HG02759 (cell line): ENCODE results near the gene PDE6A.

Source experiments
- ATAC-seq: cut with Tn5 transposase; IDR thresholded peaks from one replicate; pipeline ENCODE4 v1.9.1; 2021; ENCODE audit warnings: mild to moderate bottlenecking, moderate library complexity; ENCODE audit not compliant: unreplicated experiment

The PDE6A gene

GRCh38 chr5:149820536-149821510 is 123.8 kb downstream of the PDE6A start:
- ATAC-seq: no peak

GRCh38 chr5:149820012-149820411 is 124.6 kb downstream of the PDE6A start:
- ATAC-seq: no peak

DNA sequence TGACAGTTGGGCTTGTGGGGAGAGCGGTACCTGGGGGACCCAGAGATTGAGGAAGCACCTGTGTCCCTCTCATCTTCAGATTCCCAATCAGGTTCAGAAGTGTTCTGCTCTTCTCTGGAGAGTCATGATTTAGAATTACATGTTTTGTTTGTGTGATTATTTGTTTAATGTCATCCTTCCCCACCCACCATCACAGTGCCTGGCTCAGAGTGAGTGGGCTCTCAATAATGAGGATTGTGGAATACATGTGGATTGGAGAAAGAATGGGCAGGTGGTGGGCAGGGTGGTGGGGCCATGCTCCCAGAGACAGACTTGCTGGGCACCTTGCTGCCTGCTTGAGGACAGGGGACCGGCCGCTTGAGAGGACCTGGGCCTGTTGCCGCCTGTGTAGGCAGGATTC is 126.5 kb downstream of the PDE6A start:
- ATAC-seq: no peak

DNA sequence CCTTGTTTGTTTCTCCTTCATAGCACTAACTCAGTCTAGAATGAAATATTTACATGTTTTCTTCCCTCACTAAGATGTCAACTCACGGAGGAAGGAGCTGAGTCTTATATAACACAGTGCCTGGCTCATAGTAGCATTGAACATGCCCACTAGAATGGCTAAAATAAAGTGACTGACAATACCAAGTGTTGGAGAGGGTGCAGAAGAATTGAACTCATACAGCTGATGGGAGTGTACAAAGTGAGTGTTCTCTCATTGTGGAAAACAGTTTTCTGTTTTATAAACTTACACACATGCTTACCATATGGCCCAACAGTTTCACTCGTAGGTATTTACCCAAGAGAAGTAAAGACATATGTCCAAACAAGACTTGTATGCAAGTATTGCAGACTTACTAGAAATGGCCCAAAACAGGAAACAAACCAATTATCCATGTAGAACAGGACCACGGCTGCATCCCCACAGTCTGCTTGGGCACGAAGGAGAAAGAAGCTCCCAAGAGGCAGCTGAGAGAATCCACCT is 127.0 kb downstream of the PDE6A start:
- no peak for ATAC-seq

DNA sequence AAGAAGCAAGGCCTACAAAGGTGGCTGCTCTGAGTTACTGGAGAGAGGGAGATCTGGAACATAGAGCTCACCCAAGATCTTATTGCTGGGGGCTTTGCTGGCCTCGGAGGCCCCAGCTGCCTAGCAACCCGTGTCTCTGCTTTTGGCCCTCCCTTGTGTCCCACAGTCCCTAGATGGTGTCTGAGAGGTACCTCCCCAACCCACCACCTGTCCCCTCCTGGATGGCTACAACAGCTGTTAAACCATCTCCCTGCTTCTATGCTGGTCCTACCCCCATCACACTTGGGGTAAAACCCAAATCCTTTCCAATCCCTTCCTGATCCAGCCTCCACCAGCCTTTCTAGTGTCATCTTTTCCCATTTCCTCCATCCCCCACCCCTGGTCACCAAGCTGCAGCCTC is 127.9 kb downstream of the PDE6A start:
- no peak for ATAC-seq

GRCh38 chr5:149811453-149811852 is 133.1 kb downstream of the PDE6A start:
- no peak for ATAC-seq

DNA sequence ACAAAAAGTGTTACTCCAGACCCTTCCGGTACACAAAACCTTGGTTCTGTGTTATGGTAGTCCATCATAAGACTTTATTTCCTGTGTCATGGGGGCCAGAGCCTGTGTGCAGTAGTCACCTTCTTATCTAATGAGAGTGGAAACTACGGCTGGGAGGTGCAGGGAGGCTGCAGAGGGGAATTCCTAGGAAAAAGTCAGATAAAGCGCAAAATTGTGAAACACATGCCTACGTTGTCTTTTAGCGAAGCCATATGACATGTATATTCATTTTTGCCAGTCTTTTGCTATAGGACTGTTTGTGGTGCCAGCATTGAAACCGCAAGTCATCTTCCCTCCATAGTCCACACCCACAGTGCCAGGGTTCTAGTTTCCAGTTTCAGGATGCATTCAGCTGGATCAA is 133.7 kb downstream of the PDE6A start:
- ATAC-seq: no peak

DNA sequence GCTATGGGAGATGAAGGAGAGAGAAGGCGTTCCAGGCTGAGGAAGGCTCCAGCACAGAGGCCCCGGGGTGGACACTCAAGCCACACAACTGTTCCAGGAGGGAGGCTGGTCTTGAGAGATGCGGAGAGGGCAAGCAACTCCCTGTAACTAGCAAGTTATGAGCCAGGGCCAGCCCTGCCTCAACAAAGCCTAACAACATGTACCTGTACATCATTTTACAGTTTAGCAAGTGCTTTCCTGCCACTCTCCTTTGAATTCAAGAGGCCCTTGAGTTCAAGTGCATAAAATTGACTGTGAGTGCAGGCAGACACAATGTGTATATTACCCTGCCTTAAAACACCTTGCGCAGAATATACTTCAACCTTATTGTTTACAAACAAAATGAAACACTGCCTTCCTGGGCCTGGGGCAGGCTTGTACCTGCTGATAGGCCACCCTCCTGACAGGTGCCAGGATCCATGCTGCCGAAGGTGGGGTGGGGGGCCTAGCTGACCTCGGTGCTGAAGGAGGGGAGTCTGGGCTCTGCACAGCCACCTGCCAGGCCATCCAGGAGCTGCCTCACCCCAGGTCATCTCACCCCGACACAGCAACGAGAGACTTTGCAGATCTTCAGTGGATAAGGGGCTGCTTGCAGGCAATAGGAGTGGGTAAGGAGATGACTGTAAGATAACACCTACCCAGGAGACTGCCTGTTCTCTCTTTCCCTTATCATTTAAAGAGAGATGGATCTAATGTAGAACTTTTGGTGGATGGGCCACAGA is 134.5 kb downstream of the PDE6A start:
- ATAC-seq: no peak

DNA sequence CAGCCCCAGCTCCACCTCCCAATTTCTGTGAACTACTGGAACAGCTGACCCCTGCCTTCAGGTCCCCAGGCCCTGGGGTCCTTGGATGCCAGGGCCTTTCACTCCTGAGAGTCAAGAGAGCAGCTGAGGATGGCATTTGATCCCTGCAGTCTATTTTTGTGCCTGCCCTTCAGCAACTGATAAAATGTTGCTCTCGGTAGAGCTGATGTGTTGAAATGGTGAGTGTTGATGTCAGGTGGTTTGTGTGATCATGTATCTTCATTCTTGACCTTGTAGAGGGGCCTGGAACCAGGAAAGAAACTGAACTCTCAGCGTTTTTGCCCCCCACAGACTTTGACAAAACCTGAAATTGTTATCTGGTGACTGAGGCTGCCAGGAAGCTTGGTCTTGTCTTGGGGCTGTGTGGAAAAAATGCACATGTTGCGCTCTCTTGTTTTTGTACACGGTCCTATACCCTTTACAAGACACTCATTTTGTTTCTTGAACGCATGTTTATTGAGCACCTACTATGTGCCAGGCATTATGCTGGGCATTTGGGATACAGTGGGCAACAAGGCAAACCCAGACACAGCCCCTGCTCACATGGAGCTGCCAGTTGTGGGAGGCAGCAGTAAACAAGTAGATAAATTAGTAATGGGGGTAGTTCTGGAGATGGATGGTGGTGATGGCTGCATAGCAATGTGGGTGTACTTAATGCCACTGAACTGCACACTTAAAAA is 136.2 kb downstream of the PDE6A start:
- ATAC-seq: no peak
